Head of caudate nucleus (tissue), 42 donors: Measurements from ENCODE around the gene UBP1.
"Not testable (repeated sequence)": the region's sequence is repeated elsewhere in the genome, so short reads cannot be mapped to it uniquely, and the experiment has no call there.

ENCODE experiments used
- DNase-seq, 42 donors: peaks; one replicate each; pipeline versions ENCODE4 v3.0.0 to v3.0.0-alpha.2; 2020 to 2021; ENCODE audit warnings: mixed read lengths in 7 of 42
- intact Hi-C: fragments of 100-400 bp; cut with DNase I; formaldehyde crosslinking; loops from one replicate; pipeline ENCODE4 v1.15.0; 2022

The UBP1 gene

GRCh38 chr3:33440328-33441224 lies at the start of gene UBP1:
TSS of gene UBP1 (minus strand) at chr3:33440405. CDS start at chr3:33439848, 557 bp downstream.
- peak; percentile 97 to 100 (median 99) for DNase-seq
- intact Hi-C loops: loop anchor here (5.0 kb wide), 3 partner anchors 217 to 357 kb away; partner anchors contain the start of genes CLASP2 and PDCD6IP

- intact Hi-C loops: no loop called here
- DNase-seq: no peak
These were observed 48.5 kb upstream of the UBP1 start for GRCh38 chr3:33488683-33489082.

- DNase-seq: no peak
- intact Hi-C loops: no loop called here
These were observed 48.0 kb upstream of the UBP1 start for GRCh38 chr3:33488246-33488645.

- no peak for DNase-seq
- intact Hi-C loops: no loop called here
These were observed 41.9 kb upstream of the UBP1 start for GRCh38 chr3:33482111-33482521.

- no peak for DNase-seq
- intact Hi-C loops: no loop called here
These were observed 34.7 kb upstream of the UBP1 start for GRCh38 chr3:33474896-33475295.

- intact Hi-C loops: no loop called here
- DNase-seq: no peak
These were observed 33.6 kb upstream of the UBP1 start for GRCh38 chr3:33473813-33474212.

- no peak for DNase-seq
- intact Hi-C loops: no loop called here
These were observed 27.6 kb upstream of the UBP1 start for GRCh38 chr3:33467786-33468185.

- intact Hi-C loops: no loop called here
- DNase-seq: no peak
These were observed 20.9 kb upstream of the UBP1 start for GRCh38 chr3:33461097-33461496.

- intact Hi-C loops, DNase-seq: not testable (repeated sequence)
These were observed 19.4 kb upstream of the UBP1 start for GRCh38 chr3:33459577-33459976.

- intact Hi-C loops: no loop called here
- no peak for DNase-seq
These were observed 18.2 kb upstream of the UBP1 start for GRCh38 chr3:33458446-33458845.

- intact Hi-C loops: no loop called here
- DNase-seq: no peak
These were observed 16.6 kb upstream of the UBP1 start for GRCh38 chr3:33456756-33457155.

- DNase-seq: no peak
- intact Hi-C loops: no loop called here
These were observed 13.1 kb upstream of the UBP1 start for GRCh38 chr3:33453331-33453761.

GRCh38 chr3:33451994-33452393 lies 11.8 kb upstream of the UBP1 start:
- DNase-seq, intact Hi-C loops: not testable (repeated sequence)

- DNase-seq: no peak
- intact Hi-C loops: no loop called here
These were observed 7.8 kb upstream of the UBP1 start for GRCh38 chr3:33447958-33448357.

GRCh38 chr3:33447256-33447625 lies 7.0 kb upstream of the UBP1 start:
- DNase-seq, intact Hi-C loops: not testable (repeated sequence)

- no peak for DNase-seq
- intact Hi-C loops: loop anchor here (5.0 kb wide), 3 partner anchors 215 to 355 kb away; partner anchors contain the start of genes CLASP2 and PDCD6IP
These were observed 2.0 kb upstream of the UBP1 start for GRCh38 chr3:33442190-33442589.

GRCh38 chr3:33441225-33441976 lies 1.2 kb upstream of the UBP1 start:
- peak in 18 of 42 donors; percentile 6 to 71 (median 50) for DNase-seq
- intact Hi-C loops: loop anchor here (5.0 kb wide), 3 partner anchors 216 to 356 kb away; partner anchors contain the start of genes CLASP2 and PDCD6IP

GRCh38 chr3:33439546-33440327 lies 468 bp downstream of the UBP1 start:
- peak in 41 of 42 donors; percentile 8 to 69 (median 40) for DNase-seq
- intact Hi-C loops: loop anchor here (5.0 to 10.0 kb wide), 4 partner anchors 218 to 358 kb away; partner anchors contain the start of genes CLASP2 and PDCD6IP
